ENCODE measurements around the gene TMPRSS5.

GRCh38 chr11:113644605-113645004 lies 61.5 kb downstream of the TMPRSS5 start:
- TF ChIP-seq CTCF (IDR thresholded peaks at IDR 0.05) (no peak), POLR2A (IDR thresholded peaks at IDR 0.05) (no peak)

All from tibial nerve (tissue), 3 donors.